NCI-H345 treated with DMSO at 0.1 percent for 48 hours (cell line): Measurements from ENCODE around the gene FARP2.
A peak's percentile ranks its signal among the peaks of the same experiment; 100 is the strongest.
"Not testable (repeated sequence)": the region's sequence is repeated elsewhere in the genome, so short reads cannot be mapped to it uniquely, and the experiment has no call there.

Experiments used
- DNase-seq: peaks from one replicate; lab custom pipeline; 2025; ENCODE audit not compliant: unreplicated experiment; lab: John Stamatoyannopoulos, UW

The FARP2 gene

DNA sequence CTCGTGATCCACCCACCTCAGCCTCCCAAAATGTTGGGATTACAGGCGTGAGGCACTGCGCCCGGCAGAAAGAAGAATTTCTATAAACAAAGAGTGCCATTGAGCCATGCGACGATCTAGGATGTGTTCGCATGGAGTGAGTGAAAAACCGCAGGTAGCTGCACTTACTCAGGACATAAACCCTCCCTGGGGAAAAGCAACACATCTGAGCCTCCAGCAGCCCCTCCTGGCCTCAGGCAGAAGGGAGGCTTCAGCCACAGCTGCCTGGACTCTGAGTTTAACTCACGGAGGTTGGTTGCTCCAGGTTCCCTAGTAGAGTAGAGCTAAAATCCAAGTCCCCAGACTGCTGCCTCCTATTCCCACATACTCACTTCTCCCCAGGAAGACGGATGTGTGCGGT lies 163.6 kb downstream of the FARP2 start:
- DNase-seq: peak; percentile 37

DNA sequence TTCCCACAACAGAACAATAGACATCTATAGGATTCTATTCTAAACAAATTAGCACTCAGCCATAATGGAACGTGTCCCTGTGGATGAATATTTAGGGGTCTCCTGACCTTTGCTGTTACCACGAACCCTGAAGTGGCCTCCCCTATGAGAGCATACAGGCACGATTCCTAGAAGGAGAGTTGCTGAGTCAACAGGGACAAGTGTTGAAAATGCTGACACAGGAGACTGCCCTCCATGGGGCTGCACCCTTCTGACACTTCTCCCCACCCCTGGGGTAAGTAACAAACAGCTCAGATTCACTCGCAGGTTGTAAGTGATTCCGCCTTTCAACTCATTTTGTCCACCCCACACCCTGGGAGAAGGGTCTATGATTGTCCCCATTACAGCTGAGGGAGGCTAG lies 166.4 kb downstream of the FARP2 start:
- DNase-seq: no peak

DNA sequence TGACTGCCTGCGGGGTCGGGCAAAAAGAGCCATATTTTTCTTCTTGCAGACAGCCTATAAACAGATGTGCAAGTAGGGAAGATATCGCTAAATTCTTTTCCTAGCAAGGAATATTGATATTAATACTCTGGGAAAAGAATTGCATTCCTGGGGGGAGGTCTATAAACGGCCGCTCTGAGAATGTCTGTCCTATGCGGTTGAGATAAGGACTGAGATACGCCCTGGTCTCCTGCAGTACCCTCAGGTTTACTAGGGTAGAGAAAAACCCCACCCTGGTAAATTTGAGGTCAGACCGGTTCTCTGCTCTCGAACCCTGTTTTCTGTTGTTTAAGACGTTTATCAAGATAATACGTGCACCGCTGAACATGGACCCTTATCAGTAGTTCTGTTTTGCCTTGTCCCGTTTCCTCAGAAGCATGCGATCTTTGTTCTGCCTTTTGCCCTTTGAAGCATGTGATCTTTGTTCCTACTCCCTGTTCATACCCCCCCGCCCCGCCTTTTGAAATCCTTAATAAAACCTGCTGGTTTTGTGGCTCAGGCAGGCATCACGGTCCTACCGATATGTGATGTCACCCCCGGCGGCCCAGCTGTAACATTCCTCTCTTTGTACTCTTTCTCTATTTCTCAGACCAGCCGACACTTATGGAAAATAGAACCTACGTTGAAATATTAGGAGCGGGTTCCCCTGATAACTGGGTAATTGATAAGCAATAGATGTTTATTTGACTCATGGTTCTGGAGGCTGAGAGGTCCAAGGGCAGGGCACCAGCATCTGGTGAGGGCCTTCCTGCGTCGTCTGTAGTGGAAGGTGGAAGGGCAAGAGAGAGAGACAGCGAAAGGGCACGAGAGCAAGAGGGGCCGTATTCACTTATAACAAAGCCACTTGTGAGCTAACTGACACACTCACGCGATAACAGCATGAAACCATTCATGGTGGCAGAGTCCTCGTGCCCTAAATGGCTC lies 170.0 kb downstream of the FARP2 start:
- DNase-seq: not testable (repeated sequence)

DNA sequence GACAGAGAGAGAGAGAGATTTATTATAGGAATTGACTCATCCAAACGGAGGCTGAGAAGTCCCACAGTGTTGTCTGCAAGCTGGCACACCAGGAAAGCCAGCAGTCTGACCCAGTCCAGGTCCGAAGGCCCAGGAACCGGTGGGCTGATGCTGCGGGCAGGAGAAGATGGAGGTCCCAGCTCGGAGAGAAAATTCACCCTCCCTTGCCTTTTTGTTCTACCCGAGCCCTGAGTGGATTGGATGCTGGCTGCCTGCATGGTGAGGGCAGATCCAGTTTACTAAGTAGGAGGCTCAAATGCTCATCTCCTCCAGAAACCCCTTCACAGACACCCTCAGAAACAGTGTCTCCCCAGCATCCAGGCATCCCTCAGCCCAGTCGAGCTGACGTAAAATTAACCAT lies 174.5 kb downstream of the FARP2 start:
- no peak for DNase-seq

DNA sequence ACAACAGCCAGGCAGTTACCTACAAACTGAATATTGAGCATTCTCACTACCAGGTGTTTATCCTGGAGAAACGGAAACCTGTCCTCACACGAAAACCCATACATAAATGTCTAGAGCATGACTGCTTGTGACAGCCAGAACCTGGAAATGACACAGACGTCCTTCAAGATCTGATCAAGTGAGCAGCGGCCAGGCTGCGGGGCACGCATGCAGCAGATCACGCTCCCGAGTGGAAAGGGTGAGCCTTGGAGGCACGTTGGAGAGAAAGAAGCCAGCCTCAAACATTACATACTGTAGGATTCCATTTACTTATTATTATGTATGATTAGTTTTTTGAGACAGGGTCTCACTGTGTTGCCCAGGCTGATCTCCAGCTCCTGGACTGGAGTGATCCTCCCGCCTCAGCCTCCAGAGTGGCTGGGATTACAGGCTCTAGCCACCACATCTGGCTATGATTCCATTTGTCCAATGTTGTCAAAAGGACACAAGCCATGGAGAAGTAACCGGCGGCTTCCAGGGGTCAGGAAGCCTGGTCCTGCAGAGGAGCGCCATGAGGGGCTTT lies 175.2 kb downstream of the FARP2 start:
- no peak for DNase-seq

DNA sequence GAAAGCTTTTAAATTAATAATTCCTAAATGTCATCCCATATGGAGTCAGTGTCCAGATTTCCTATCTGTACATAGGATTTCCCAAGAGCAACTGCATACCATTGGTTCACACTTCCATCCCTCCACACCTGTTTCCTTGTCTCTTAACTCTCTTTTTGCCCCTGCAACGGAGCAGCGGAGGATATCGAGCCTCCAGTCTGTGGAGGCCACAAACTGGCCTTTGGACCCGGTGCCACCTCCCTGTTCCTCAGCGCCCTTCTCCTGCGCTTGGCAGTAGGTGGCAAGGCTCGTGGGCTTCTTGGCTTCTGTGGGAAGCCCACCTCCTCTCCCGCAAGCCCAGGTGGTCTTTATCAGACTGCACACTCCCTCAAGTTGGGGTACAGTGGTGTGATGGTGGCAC lies 176.1 kb downstream of the FARP2 start:
- no peak for DNase-seq

DNA sequence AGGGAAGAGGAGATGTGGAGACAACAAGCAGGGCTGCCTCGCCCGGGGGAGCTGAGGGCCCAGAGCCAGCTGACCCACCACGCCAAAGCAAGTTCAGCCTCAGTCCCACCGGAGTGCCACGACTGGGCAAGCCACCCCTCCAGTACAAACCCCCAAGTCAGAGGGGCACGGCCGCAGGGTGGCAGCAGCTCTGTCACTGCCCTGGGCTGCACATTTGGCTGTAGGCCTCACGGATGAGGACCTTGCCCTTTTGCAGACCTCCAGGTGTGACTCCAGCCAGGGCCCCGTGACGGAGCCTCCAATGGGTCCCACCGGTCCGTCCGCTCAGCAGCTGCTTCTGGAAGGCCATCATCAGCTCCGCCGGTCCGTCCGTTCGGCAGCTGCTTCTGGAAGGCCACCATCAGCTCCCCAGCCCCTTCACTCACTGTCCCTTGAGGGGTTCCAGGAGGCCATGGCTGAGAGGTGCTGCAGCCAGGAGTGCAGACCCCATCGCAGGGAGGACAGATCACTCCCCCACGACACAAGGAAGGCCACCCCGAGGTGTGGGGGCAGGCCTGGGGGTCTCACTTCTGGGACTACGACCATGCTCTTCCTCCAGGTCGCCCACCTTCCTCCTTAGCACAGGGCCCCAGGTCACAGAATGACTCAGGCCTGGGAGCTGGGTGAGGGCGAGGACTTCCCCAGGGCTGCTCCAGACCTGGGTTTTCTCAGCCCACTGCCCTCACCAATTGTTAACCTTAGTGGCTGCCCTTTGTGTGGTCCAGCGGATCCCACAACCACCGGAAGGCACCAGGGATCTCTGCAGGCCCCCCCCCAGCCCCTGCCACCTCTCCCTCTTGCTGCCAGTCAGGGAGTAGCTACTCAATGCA lies 176.9 kb downstream of the FARP2 start:
- no peak for DNase-seq

DNA sequence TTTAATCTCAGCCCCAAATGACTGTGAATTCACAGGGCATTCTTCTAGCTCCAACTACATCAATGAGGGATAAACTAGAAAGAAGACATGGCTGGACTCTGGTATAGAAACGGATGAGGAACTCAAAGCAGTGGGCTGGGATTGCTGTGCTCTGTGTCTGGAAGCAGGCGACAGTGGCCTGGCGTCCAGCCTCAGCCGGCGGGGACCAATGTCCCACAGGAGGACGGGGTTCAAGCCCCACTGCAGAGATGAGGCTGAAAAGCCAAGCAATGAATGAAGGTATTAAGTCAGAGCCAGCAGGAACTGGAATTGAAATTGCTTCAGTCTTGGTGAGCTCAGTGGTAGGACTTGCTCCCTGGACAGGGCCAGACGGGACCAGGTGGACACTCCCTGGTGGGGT lies 178.2 kb downstream of the FARP2 start:
- no peak for DNase-seq

DNA sequence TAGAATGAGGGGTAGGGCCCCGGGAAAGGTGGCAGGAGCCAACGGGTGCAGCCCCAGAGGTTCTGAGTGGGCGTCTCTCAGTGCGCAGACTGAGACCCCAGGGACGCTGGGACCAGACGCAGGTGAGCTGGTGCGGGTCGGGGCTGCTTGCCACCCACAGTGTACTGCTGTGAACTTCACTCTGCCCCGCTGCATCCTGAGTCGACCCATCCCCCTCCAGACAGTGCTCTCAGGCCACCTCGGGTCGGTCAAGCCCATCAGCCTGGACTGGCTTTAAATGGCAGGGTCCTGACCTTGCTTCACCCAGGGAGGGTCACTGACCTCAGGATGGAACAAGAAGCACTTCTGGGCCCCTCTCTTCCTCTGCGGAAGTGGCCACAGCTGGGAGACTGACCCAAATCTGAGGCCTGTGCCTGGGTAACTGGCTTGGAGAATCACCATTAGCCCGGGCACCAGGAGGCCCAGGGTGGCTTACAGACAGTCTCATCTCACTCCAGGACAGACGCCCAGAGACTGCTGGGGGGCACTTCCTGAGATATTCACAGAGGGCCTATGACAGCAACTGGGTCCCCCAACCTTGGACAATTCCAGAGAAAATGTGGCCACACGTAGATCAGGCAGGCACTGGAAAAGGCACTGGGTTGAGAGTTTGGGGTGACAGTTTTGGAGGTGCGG lies 178.8 kb downstream of the FARP2 start:
- no peak for DNase-seq

DNA sequence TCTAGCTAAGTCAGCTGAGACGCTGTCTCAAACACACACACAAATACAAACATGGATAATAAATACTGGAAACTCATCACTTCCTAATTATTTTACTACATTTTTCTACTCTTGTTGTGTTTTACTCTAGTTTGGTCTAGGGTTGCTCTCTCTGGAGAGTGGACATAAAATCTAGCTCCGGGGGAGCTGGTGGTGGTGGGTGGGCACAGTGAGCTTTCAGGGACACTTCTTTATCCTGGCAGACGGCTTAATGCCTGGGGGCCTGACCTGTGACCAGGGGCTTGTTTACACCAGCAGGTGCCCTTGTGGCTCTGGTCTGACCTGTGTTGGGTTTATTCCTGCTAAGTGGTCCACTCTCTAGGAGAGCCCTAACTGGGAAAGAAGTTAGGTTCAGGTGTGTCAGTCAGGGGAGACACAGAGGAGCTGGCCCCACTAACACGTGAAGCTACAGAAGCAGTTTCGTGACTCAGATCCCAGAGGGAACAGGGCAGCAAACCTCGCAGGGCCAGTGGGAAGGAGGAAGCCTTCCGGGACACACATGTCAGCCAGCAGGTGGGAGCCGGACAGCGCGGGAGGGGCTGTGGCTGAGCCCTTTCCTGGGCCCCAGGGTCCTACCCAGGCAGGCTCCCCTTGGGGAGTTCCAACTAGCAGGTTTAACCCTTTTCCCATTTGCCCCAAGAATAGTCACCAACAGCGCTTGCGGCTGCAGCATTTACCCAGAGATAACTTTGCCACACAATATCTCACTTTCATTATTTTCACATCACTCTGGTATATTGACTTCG lies 180.0 kb downstream of the FARP2 start:
- DNase-seq: no peak

DNA sequence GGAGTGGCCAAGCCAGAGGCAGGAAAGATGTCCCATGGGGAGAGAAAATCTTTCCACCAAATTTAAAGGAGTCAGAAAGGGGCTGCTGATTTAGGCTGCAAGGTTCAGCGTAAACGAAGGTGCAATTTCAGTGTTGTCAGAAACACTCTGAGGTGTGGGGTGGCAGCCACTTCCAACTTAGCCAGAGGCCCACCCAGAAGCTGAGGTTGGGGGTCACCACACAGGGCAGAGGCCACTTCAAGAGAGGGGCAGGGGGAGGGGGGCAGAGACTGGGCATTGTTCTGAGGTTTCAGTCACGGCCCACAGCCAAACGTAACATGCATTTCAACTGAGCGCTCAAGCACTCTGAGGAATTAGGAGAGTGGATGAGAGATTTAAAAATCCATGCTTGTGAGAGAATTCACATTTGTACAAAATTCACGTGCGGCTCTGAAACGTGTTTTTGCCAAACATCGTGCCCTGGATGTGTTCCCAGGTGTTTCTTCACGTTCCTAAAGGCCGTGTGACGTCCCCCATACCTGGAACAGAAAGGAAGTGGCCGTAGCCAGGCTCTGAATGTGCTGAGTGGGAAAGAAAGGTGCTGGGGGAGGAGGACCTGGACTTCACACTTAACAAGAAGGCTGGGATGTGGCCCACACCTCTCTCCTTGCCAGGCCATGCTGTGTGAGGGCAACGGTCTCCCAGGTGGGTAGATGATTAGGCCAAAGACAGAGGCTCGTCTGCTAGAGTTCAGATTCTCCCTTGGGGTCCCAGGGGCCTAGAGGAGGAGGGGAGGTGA lies 182.9 kb downstream of the FARP2 start:
- DNase-seq: no peak

DNA sequence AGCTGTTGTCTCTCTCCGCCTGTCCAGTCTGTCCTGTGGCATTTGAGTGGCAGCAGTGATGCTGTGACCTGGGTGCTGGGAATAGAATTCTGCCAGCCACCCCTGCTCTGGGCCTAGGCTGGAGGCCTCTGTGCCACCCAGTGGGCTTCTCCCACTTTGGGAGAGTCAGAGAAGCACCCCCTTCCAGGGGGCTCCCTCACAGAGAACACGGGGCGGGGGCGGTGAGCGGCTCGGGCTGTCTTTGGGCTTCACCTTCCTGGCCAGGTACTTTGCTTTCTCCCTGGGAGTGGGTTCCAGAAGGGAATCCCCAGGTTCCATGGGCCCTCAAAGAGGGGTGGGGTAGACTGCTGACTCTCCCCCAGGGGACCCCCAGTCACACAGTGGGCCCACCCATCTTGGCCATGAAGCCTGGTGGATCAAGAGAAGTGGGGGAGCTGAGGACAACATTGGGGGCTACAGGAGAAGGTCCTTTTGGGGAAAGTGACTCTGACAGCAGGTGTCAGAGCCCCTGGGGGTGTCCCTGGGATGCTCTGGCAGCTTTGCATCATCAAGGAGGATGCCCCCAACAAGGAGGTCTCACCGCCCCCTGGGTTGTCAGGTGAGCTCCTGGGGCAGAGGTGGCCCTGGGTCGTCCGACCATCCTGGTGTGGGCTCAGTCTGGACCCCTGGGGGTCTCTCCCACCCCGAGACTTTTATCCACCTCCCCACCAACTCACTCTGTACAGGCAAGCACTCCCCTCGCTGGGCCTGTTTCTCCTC lies 183.7 kb downstream of the FARP2 start:
- no peak for DNase-seq

DNA sequence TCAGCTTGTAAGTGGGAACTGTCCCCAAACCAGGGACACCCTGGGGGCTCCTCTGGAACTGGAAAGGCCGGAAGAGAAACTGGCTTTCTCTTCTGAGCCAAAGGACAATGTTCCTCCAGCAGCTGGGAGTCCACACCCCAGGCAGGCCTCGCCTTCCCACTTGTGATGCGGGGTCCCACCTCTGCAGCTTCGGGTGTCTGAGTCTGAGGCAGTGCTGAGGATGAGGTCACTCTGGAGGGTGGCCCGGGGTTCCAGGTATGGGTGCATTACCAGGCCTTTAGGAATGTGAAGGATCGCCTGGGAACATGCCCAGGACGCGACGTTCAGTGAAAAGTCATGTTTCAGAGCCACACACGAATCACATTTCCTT lies 184.3 kb downstream of the FARP2 start:
- no peak for DNase-seq

DNA sequence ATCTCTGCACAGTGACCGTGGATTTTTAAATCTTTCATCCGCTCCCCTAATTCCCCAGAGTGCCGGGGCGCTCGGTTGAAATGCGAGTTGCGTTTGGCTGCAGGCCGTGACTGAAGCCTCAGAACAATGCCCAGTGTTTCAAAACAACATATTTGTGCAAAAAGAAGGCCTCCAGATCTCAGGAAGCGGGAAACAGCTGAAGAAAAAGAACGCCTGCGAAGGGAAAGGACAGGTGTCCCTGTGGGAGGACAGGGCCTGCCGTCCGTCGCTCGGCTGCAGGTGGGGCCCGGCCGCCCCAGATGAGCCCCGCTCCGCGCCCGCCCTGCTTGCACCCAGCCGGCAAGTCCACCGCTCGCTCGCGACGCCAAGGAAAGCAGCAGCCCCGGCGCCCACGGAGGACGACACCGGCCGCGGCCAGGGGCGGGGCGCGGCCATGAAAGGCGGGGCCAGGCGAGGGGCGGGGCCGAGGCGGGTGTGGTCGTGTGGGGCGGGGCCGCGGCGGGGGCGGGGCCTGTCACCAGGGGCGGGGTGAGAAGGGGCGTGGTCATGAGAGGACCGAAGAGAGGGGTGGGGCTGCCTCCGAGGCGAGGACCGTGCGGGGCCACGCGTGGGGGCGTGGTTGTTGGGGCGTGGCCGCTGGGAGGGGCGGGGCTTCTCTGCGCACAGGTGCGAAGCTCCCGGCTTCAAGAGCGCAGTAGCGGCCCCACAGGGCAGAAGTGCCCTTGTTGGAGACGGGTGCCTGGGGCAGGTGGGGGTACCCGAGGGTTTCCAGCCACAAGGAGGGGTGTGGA lies 184.9 kb downstream of the FARP2 start:
- no peak for DNase-seq

DNA sequence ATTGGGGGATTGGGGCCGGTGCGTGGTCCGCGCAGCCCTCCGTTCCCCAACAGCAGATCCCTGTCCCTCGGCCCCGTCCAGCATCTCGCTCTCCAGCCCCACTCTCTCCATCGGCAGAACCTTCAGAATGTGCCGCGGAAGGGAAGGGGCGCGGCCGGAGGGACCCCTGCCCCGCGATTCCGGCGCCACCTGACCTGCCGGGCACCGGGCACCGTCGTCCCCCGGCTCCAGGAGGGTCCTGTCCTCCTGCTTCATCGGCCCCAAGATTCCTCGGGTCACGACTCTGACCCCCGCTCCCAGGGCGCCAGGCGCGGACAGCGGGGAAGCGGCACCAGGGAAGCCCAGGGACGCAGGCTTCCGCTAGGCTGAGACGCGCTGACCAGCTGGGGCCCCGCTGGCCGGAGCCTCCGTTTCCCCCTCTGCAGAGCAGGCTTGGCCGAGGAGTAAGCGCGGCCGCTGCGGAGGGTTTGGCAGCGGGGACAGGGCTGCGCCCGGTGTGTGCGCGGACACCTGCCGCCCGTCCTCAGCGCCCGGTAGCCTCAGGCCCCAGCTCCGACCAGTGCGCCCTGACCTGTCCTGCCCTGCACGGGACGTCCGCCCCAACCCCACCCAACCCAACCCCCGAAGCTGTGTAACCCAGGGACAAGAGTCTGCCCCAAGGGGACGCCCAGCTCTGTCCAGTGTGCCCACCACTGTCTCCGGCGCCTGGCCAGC lies 185.6 kb downstream of the FARP2 start:
- no peak for DNase-seq

DNA sequence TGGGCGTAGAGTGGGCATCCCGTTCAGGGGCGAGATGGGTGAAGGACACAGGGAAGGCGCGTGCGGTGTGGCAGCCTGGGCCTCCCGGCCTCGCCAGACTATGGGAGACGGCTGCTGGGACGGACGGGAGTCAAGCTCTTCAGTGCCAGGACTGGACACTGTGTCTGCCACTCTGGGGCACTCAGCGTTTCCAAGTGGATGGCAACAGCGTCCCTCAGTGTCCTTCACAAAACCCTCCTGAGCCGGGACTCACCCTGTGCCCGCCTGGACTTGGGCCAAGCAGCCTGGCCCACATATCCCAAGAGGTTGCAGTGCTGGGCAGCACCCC lies 186.2 kb downstream of the FARP2 start:
- DNase-seq: no peak
